Right kidney (tissue), 9 donors: ENCODE data around the gene ARL14EP.

Source experiments
- DNase-seq: peaks from one replicate; pipeline ENCODE4 v3.0.0-alpha.2; 2016
- long read RNA-seq, 8 donors: transcript quantifications; one replicate each; lab custom pipeline, GENCODE V29; 2026

Gene ARL14EP
- long read RNA-seq, donor 1, transcript ARL14EP-203 (2 exons, 587 nt): minor isoform, 12 of 31 reads
- long read RNA-seq, donor 1, transcript ARL14EP-201 (4 exons, 2,430 nt): major isoform, 18 of 31 reads
- long read RNA-seq, donor 1, partial matches to known transcripts: 0 of 31 reads
- long read RNA-seq, donor 1, other reads (novel, unspliced or antisense): 0 of 31 reads
- long read RNA-seq, donor 2, transcript ARL14EP-201 (4 exons, 2,430 nt): major isoform, 7 of 15 reads
- long read RNA-seq, donor 2, partial matches to known transcripts: 6 of 15 reads
- long read RNA-seq, donor 2, other reads (novel, unspliced or antisense): 0 of 15 reads
- long read RNA-seq, donor 3, partial matches to known transcripts: 0 of 5 reads
- long read RNA-seq, donor 3, other reads (novel, unspliced or antisense): 0 of 5 reads
- long read RNA-seq, donor 4, transcript ARL14EP-201 (4 exons, 2,430 nt): major isoform, 12 of 17 reads
- long read RNA-seq, donor 4, transcript ARL14EP-203 (2 exons, 587 nt): minor isoform, 5 of 17 reads
- long read RNA-seq, donor 4, partial matches to known transcripts: 0 of 17 reads
- long read RNA-seq, donor 4, other reads (novel, unspliced or antisense): 0 of 17 reads
- long read RNA-seq, donor 5, transcript ARL14EP-201 (4 exons, 2,430 nt): major isoform, 15 of 16 reads
- long read RNA-seq, donor 5, partial matches to known transcripts: 0 of 16 reads
- long read RNA-seq, donor 5, other reads (novel, unspliced or antisense): 0 of 16 reads
- long read RNA-seq, donor 6, transcript ARL14EP-201 (4 exons, 2,430 nt): major isoform, 18 of 35 reads
- long read RNA-seq, donor 6, partial matches to known transcripts: 15 of 35 reads
- long read RNA-seq, donor 6, other reads (novel, unspliced or antisense): 0 of 35 reads
- long read RNA-seq, donor 7, transcript ARL14EP-201 (4 exons, 2,430 nt): major isoform, 19 of 44 reads
- long read RNA-seq, donor 7, transcript ARL14EP-203 (2 exons, 587 nt): minor isoform, 6 of 44 reads
- long read RNA-seq, donor 7, partial matches to known transcripts: 17 of 44 reads
- long read RNA-seq, donor 7, other reads (novel, unspliced or antisense): 0 of 44 reads
- long read RNA-seq, donor 8, transcript ARL14EP-201 (4 exons, 2,430 nt): major isoform, 10 of 29 reads
- long read RNA-seq, donor 8, partial matches to known transcripts: 18 of 29 reads
- long read RNA-seq, donor 8, other reads (novel, unspliced or antisense): 0 of 29 reads

GRCh38 chr11:30322826-30323710, at the start of gene ARL14EP:
ARL14EP (plus strand) TSS chr11:30323104; CDS start chr11:30330949, 7,845 bp downstream.
- peak; percentile 92 for DNase-seq

- DNase-seq: no peak
Measured at GRCh38 chr11:30277176-30277575, 45.7 kb upstream of the ARL14EP start.

- no peak for DNase-seq
Measured at GRCh38 chr11:30279796-30280195, 43.1 kb upstream of the ARL14EP start.

DNA sequence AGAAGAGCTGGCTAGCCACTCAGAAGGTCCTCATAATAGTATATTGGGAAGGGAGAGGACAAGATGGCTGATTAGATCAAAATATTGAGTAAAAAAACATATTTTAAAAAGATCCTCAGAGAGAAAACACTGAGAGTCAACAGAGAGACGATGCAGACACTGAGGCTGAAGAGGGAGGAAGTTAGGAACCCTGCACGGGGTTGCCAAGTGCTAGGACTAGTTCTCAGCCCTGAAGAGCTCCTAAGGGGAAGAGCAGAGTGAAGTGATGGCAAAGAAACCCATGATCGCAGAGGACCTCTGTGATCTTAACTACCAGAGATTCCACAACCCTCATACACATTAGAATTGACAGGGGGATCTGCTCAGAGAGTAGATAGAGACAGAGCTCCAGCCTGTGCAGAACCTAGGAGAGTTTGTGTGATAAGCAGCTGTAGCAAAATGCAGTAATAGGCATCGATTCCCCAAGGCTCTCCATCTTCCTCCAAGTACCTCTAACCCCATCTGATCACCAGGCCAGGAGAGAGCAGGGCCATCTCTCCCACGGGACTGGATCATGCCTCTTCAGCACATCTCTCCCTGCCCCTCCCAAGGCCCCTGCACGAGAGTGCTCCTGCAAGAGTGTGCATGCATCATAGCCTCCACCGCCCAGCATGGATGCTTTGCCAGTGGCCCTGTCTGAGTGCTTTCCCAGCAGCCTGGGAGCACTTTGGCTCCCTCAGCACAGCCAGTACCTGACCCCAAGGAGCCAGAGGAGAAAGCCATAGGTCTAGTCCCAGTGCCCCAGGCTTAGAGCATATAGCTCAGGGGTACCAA, 41.2 kb upstream of the ARL14EP start:
- DNase-seq: no peak

DNA sequence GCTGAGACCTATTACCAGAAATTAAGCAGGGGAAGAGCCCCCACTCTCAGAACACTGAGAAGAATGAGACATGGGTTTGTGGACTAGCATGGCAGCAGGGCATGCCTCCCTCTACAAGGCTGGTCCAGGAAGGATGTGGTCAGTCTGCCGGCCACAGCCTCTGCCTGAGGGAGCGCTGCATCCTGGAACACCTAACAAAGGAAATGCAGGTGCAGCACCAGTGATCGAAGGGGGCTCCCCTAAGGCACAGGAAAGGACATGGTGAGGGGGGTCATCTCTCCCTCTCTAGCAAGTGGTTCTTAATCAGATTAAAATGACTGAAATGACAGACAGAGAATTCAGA, 40.6 kb upstream of the ARL14EP start:
- DNase-seq: no peak

DNA sequence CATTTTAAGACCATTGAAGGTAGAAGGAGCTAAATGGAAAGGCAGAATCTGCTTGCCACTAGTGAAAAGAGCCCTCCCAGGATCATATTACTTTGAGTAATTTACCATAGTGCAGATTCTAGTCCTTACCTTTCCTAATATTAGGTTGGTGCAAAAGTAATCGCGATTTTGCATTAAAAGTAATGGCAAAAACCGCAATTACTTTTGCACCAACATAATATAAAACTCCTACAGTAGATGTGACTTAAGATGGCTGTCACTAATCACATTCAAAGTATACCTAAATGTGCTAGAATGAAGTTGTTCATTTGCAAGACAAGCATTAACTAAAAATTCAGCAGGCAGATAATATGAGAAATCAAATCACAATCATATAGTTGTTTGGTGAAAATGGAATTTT, 38.1 kb upstream of the ARL14EP start:
- DNase-seq: no peak

DNA sequence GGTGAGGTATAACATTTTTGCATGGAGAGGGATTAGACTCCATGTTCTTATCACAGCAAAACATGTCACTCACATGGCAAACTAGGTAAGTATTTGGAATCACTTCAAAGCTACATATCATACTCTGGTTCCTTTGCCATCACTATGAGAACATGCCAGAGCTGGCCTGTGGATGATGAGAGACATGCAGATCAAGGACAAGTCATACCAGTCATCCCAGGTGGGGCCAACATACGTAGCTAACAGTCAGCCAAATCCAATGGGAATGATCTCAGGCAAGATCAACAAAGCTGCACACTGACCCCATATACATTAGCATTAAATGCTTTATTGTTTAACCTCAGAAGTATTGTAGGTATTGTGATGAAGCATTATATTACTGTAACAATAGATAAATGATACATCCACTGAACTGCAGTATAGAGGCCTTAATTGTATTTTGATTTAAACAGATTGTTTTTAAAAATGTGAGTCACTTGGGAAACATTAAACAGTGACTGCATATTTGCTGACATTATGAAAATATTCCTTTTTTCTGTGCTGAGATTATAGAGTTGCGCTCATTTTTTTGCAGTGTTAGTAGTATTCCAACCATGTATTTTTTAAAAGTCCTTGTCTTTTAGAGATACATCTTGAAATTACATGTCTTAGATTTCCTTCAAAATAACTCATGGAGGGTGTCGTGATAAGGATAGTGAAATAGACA, 37.3 kb upstream of the ARL14EP start:
- DNase-seq: no peak

DNA sequence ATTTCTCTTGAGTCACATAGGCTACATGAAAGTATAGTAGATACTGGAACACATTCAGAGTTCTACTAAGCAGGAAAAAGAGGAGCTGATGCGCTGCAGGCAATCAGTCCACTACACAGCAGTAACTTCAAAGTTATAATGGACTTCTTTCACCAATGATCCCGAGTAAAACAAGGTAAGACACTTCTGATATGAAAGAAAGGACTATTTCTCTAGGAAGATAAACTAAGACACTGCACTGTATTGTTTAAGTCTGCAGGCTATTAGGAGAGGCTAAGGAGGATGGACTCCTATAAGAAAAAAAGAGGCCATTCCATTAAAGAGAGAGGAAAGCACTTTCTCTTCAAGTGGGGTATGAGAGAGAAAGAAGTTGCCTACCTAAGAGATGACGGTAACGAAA, 31.6 kb upstream of the ARL14EP start:
- no peak for DNase-seq

- DNase-seq: no peak
Measured at GRCh38 chr11:30292545-30292944, 30.4 kb upstream of the ARL14EP start.

DNA sequence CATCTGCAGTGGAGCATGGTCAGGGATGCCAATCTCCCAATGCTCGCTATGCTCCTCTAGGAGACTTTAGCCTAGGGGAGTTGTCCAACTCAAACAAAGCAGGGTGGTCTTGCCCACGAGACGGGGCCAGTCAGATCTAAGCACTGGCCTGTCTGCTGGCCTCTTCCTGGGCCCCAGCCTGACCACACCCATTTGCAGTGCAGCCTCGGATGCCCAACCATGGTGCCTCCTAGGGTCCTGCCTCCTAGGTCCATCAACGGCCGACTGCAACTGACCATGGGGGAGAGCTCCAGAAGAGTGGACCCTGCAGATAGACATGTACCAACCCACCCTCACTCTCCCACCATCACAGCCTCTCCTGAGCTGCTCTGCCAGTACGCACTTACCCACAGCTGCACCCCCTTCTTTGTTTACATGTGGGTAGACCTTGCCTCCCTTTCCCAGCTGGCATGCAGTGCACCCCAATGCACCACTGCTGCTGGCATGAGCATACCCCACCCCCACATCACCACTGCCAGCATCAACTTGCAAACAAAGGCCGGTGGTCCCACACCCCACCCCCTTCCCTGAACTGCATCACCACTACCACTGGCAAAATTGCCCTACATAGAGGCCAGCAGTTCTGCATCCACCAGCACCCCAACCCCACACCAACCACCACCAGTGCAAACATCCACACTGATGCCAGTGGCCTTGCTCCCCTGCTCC, 27.6 kb upstream of the ARL14EP start:
- no peak for DNase-seq

- DNase-seq: no peak
Measured at GRCh38 chr11:30304620-30305019, 18.3 kb upstream of the ARL14EP start.

DNA sequence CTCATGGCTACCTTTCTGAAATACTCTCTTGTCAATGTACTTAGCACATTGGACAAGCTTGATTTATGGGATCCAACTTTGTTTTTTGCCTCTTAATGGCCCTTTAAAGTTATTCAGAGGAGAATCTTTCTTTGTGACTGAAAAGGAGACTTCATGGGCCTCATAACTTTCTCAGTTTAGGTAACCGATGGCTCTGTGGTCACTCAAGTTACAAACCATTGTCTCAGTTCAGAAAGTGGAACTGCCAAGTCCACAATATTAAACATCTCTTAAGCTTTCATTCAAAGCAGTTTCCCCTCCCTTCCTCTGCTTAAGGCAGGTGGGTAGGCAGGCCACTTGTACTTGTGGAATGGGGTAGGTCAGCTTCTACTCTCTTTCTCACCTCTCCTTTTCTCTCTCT, 12.3 kb upstream of the ARL14EP start:
- DNase-seq: no peak

GRCh38 chr11:30311189-30311588, 11.7 kb upstream of the ARL14EP start:
- no peak for DNase-seq

GRCh38 chr11:30312243-30312642, 10.7 kb upstream of the ARL14EP start:
- DNase-seq: no peak

DNA sequence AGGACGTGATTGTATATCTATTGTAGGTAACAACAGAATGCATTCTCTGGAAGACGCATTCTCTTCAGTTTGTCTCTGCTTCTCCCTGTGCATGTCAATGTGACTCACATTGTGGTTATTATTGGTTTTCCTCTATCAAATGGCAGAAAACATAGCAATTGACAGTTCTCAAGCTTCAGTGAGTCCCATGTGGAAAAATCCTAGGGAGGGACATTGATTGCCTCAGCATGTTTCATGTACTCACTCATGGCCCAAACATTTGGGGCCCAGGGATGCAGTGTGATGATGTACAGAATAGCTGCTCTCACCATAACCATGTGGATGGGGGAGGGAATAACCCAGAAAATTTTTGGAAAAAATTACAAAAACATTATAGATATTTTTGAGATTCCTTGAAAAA, 9.3 kb upstream of the ARL14EP start:
- no peak for DNase-seq

DNA sequence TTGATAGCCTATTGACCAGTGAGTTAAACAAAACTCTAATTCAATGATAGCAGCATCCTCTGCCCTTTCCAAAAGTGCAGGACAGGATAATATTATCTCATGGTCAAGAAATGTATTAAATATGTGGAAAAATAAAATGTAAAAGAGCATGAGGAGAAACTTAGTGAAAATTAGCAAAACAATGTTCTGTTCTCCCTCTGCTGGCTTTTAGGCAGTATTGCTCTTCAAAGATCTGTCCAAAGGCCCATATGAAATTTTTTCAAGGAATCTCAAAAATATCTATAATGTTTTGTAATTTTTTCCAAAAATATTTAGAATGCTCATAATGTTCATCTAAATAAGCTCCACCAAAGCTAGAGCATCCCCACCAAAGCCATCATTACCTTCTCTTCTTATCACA, 8.3 kb upstream of the ARL14EP start:
- no peak for DNase-seq

GRCh38 chr11:30316237-30316636, 6.7 kb upstream of the ARL14EP start:
- DNase-seq: no peak

DNA sequence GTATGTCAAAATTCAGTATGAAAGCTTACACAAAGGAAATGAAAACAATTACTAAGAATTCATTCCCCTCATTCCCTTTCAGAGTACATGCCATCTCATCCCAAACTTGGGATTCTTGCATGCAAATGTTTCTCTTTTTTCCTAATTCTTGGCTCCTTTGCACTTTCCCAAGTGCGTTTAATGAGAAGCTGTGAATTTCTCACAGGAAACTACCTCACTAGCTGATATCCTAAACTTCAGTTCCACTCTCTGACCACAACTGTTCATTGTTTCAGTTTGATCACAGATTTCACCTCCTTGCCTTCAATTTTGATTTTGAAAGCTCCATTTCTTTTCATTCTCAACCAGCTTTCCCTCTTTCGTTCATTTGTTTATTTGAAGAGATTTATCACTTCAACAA, 5.9 kb upstream of the ARL14EP start:
- DNase-seq: no peak

DNA sequence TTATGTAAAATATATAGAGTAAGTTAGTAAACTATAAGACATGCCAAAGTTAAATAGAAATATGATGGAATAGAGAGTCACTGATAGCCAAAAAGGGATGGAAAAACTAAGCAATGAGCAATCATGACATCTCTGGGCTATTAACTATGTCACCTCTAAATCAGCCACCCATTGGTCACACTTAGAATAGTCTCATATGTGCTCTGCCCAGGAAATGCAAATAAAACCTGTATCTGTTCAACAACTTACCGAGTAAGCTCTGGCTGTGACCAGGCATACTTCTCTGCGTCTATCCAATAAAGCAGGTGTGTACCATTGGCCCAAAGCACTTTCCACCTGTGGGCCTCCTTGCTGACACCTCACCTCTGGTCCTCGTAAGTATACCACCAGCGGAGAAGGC, 1.6 kb upstream of the ARL14EP start:
- no peak for DNase-seq

GRCh38 chr11:30322191-30322590, 713 bp upstream of the ARL14EP start:
- no peak for DNase-seq
